GM21381 (cell line): ENCODE results near the gene MPI.

Source experiments
- ATAC-seq: cut with Tn5 transposase; IDR thresholded peaks from one replicate; pipeline ENCODE4 v1.9.1; 2021; ENCODE audit warnings: mild to moderate bottlenecking, moderate library complexity; ENCODE audit not compliant: unreplicated experiment

The MPI gene, protein sequence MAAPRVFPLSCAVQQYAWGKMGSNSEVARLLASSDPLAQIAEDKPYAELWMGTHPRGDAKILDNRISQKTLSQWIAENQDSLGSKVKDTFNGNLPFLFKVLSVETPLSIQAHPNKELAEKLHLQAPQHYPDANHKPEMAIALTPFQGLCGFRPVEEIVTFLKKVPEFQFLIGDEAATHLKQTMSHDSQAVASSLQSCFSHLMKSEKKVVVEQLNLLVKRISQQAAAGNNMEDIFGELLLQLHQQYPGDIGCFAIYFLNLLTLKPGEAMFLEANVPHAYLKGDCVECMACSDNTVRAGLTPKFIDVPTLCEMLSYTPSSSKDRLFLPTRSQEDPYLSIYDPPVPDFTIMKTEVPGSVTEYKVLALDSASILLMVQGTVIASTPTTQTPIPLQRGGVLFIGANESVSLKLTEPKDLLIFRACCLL

DNA sequence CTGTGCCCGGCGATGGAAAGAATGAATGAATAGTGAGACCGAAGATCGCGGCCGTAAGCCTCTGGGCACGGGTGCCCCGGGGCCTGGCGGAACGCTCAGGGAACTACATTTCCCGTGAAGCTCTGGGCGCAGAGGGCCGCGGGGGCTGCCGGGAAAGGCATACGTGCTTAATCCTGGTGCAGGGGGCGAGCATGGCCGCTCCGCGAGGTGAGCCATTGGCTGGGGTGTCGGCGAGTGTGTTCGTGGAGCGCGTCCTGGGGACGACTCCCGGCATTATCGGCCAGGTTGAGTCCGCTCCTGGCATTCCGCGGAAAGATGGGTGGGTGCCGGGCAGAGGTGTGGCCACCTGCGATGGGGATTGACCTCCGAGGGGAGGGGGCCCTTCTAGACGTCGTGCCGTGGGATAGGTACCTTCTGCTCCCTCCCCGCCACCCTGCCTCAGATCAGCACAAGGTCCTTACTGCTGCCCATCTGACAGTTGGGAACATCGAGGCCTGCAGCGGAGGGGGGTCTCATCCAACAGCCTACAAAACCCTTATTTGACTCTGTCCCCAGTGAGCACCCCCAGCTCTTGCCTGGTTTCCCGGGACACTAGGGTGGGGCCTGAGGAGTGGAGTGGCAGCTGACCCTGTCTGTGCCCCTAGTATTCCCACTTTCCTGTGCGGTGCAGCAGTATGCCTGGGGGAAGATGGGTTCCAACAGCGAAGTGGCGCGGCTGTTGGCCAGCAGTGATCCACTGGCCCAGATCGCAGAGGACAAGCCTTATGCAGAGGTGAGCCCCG lies at the start of gene MPI:
Gene MPI (plus strand): TSS at position 160 of the 782 bp plus-strand sequence. CDS start 32 bp downstream, at position 192.
- ATAC-seq: peak; percentile 85

DNA sequence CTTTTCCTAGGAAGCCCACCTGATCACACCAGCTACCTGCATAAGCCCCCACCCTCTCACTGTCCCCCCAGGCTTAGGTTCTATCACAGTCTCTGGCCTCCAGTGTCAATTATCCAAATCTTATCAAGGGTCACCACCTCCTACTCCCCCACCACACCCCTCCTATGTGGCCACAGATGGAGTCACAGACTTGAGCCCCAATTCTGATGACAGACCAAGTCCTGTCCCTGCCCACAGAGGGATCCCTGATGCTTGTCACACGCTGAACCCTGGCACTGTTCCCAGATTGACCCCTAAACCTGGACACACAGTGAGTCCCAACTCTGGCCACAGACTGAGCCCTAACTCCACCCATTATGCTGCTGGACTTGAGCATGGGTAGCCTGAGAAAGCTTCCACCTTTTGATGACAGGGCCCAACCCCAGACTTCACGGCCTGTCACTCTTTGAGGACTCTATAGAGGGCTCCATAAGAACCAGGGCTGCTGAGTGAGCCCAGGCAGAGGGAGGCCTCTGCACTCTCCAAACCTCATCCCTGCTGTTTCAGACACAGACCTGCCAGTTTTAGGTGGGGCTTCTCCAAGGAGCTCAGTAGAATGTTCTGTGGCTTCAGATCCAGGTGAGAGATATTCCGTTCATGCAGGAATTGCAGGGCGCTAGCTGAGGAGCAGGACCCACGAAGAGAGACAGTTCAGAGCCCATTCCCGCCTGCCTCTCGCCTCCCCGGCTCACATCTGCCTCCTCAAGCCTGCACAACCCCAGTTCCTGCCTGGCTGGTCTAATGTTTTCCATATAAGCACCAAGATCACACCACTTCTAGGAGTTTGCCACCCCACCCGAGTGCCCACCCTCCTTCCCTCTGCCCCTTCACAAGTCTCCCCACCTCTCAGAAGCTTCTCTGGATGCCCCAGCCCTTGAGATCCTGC lies 48.7 kb upstream of the MPI start:
- no peak for ATAC-seq

DNA sequence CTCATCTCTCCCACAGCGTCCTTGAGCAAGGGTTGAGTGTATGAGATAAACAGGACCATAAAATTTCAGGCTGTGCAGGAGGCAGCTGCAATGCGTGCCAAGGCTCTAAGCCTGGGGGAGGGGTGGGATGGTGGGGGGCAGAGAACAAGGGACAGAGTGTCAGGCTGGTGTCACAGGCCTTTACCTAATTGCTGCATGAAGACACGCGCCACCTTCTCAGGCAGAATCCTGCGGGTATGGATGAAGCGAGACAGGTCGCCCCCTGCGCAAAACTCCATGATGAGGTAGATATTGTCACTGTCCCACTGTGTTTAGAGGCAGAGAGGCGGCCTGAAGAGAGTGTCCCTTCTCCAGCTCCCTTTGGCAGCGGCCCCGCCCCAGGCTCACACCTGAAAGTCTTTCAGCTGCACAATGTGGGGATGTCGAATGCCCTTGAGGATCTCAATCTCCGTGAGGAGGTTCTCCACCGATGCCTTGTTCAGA lies 47.9 kb upstream of the MPI start:
- ATAC-seq: no peak

DNA sequence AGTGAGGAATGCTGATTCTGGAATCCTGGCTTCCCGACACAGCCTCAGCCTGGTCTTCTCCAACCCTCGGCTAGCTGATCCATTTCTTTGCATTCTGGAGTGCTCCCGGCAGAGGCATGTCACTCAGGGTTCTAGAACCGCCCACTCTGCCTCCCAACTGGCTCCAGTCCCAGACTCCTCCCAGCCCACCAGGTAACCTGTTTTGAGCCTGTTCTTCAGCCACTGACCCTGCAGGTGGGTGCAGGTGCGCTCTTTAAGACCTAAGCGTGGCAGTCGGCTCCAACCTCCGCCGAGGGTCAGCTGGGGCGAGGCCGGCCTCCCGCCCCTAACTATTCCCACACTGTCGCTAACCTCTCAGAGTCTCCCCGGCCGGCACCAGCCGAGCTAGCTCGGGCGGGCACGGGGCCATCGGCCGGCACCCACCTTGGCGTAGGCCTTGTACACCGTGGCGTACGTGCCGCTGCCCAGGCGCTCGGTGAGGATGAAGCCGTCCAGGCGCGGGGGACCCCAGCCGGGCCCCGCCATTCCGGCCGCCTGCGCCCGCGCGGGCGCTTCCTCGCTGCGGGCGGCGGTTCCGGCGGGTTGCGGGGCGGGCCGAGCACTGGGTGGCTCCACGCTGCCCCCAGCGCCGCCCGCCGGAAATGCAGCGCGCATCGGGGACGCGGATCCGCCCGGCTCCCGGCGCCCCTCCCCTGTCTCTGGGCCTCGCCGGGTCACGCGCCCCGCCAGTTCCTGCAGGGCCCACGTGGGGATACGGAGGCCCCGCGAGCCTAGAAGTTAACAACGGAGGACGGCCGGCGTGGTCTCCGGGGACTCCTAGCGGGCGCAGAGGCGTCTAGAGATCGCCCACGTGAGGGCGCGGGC lies 47.0 kb upstream of the MPI start, which contains the start of gene ULK3:
Gene ULK3 (minus strand): TSS at position 576 of the 864 bp plus-strand sequence. CDS start 51 bp downstream, at position 525.
- peak; percentile 86 for ATAC-seq

DNA sequence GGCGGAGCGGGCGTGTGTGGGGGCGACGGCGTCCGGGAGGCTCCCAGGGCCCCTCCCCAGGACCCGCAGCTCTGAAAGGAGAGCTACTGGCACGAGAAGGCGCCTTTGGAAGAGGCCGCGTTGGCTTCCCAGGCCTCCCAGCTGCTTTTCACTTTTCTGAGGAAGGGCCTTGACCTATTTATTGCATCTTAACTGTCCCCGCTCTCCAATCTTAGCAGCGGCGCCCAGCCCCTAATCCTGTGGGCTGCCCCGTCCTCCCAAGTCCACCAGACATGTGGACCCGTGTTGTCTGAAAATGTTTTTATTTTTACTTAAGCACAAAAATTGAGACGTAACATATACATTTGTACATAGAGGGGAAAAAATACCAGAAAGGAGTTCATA lies 46.4 kb upstream of the MPI start:
- no peak for ATAC-seq

DNA sequence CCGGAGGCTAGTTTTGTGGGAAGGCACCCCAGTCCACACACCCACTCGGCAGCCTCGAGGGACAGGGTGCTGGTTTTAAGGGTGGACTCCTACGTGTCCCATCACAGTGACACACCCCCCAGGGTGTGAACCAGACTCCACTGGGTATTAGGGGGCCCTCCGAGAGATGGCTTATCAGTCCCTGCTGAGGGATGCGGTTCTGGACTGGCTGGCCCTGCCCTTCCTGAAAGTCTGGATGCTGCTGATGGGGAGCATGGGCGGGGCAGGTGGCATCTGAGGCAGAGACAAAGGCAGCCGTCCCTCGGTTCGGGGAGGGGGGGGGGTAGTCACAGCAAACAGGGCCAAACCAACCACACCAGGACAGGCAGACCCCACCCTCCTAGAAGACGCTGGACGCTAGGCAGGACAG lies 45.9 kb upstream of the MPI start:
- no peak for ATAC-seq

DNA sequence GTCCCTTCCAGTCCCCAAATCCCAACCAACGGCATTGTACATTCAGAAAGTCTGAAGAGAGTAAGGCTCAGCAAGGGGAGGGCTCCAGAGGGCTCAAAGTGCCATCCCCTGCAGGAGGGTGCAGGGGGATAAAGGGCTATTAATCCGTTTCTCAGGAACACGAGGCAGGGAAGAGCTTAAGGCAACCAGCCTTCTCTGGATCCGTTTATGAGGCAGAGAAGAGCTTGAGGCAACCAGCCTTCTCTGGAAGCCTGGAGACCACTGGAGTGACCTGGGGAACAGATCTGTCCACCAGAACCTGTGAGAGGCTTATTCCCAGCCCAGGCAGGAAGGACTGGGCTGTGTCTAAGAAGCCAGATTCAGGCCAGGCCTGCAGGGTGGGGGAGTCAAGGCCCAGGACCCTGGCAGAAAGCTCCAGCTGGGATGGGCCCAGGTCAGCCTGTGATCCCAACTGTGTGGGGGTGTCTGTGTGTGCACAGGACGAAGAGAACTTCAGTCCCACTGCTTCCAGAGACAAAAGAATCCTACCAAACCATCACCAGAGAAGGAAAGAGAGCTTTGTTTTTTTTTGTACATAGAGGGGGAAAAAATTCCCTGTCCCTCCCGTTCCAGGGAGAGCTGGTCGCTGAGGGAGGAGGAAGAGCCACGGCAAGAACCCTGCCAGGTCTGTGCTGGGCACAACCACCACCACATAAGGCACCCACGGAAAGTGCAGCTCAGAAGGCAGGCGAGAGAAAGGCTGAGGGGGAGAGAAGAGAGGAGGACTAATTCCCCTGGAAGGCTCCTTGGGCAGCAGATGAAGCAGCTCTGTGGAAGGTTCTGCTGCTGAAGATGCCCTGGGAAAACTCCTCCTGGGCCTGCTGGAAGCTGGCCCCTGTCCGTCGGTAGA lies 45.3 kb upstream of the MPI start:
- no peak for ATAC-seq

DNA sequence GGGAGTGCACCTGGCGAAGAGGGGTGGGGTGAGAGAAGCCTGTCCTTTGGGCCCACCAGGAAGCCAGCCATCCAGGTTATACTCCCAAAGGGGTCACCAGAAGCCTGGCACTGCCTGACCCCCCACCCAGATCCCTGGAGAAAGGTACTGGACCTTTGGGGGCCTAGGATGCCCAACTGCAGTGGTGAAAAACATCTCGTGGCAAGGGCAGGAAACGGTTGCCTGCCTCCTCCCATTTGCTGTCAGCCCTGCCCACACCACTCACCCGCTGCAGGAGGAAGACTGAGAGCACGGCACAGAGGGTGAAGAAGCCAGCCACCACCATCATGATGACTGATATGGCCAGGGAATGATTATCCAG lies 44.7 kb upstream of the MPI start:
- ATAC-seq: no peak

DNA sequence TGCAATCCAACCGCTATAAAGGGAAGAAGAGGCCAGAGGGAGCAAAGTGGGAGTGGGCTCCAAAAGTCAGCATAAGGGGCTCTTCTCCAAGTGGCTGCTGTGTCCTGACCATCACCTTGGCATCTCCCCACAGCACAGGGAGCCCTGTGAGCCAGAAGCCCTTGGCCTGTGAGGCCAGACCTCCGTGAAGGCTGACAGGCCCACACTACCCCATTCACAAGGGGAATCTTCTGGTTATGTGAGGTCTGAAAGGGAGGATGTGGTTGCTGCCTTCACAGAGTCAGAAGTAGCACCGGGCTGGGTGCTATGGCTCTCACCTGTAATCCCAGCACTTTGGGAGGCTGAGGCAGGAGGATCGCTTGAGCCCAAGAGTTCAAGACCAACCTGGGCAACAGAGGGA lies 44.3 kb upstream of the MPI start:
- ATAC-seq: no peak

DNA sequence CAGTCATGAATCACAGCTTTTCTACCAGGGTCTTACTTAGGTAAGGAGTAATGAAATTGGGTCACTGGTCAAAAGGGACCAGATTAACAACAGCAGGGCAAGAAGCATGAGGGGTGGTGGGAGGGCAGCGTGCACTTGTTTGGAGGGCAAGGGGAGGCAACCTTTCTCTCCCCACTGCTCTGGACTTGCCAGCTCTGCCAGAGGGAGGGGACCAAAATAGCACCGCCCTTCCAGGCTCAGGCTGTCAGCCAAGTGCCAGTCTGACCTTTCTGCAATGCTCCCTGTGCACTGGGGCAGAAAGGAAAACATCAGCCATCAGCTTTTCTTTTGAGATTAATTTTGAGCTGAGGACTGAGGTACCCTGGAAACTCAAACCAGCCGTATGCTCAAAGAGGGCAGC lies 42.4 kb upstream of the MPI start:
- no peak for ATAC-seq

DNA sequence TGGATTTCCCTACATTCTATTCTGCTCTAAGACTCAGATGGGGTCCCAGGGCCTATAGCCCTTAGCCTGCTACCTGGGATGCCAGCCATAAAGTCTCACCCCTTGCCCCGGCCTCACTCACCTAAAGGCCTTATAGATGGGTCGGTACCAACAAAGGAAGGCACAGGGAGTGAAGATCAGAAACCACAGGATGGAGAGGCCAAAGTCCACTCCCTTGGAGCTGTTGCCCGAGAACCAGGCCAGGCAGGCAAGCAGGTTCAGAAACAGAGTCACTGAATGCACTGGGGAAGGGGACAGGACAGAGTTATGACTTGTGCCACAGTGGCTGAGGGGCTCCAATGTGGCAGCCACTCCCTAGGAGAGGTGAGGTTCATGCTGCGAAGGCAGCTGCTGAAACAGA lies 39.4 kb upstream of the MPI start:
- no peak for ATAC-seq

DNA sequence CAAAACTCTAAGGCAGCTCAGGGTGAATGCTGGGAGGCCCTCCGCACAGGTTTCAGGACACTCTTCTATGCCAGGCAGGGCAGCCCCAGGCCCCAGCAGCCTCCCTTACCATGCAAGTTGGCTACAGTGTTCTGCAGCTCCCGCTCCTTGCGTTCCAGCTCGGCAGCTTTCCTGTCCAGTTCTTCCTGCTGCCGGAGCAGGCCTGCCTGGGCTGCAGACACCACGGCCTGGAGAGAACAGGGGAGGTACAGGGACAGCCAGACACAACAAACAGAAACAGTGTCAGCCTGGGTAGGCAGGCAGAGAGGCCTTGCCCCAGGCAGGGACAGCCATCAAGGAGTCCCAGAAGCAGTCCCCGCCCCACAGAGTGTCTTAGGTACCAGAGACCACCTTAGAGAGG lies 37.9 kb upstream of the MPI start:
- ATAC-seq: no peak

DNA sequence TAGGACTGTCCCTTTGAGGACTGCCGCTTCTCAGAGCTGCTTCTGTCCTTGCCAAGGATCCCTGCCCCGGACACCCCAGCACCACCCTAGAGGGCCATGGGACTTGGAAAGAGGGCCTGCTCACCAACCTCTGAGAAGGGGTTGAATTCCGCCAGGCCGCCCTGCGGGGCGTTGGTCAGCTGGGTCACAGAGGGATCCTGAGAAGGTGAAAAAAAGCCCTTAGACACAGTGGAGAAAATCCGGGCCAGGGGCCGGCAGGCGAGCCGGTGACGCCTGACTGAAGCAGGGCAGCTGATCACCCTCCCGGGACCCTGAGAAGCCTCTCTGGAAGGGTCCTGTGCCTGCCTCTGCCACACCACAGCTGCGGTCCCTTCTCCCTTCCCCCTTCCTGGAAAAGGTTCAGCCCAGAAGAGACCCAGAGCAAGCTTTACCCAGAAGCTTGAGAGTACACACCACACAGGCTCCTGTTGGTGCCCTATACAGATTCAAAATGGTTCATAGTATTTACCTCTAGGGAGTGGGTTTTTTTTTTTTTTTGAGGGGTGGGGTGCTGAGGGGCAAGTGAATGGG lies 35.3 kb upstream of the MPI start:
- no peak for ATAC-seq

DNA sequence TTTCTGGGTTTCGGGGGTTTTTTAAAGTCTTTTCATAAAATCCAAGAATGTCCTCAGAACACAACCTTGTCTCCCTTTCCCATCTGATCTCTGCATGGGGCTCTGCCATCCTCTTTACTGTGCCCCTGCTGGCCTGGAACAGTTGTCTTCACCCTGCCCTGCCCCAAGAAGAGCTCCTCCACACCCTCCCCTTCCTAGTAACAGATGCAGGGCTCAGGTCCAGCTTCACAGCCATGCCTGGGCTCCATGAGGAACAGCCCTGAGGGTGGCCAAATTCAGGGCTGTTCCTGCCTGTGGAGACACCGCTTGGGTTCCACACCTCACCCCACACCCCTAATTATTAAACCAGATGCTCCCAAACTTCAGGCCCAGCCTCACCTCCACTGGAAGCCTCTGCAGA lies 34.0 kb upstream of the MPI start:
- no peak for ATAC-seq

DNA sequence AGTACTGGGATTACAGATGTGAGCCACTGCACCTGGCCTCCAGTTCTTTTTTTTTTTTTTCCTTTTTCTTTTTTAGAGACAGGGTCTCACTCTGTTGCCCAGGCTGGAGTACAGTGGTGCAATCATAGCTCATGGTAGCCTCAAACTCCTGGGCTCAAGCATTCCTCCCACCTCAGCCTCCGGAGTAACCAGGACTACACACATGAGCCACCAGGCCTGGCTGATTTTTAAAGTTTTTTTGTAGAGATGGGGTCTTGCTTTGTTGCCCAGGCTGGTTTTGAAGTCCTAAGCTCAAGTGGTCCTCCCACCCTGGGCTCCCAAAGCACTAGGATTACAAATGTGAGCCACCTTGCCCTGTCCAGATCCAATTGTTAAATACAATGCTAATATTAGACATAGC lies 33.3 kb upstream of the MPI start:
- ATAC-seq: no peak

DNA sequence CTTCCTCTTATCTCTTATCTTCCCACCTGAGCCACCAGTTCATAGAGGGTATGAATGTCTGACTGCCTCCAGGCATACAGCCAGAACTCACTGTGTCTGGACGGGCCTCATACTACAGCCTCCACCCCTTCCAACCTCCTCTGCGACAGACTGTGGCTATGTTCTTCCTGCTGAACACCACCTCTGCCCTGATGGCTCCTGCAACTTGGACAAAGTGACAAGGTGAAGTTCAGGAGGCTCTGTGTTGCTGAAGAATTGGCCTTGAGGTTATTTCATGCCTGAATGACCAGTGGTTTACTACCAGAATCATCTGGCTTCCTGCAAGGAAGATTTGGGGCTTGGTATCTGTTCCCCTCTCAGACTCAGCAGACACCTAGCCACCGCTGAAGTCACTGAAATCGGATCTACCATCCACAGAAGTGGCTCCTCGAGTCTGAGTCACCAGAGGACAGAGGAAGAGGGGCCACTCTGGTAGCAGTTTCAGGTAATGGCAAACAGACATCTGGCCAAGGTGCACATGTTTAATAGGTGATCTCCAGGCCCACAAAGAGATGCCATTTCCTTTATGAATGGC lies 32.7 kb upstream of the MPI start:
- peak; percentile 74 for ATAC-seq

DNA sequence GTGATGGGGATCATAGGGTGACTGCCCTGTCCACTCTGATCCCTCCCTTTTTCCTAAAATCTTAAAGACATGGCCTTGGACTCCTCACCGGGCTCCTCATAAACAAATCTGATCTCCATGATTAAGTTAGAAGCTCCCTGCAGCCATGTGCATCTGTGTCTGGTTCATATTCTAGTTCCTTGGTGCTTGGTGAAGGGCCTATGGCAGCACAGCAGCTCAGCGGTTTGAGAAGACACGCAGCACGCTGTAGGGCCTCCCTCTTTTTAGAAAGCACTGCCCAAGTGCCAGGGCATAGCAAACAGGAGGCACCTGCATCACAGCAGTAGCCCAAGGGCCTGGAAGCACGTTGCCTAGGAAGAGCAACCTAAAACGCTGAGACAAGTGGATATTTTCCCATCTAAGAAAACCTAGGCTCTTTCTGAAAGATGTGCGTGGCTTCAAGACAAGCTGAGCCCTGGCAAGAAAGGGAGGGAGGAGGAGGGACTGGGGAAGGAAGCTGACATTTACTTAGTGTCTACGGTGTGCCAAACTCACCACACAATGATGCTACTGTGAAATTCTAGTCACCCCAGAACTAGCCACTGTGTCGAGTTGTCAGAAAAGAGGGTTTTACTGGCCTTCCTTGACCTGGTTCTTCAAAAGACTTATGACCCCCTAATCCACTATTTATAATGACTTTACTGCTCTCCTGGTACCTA lies 32.0 kb upstream of the MPI start:
- ATAC-seq: no peak

DNA sequence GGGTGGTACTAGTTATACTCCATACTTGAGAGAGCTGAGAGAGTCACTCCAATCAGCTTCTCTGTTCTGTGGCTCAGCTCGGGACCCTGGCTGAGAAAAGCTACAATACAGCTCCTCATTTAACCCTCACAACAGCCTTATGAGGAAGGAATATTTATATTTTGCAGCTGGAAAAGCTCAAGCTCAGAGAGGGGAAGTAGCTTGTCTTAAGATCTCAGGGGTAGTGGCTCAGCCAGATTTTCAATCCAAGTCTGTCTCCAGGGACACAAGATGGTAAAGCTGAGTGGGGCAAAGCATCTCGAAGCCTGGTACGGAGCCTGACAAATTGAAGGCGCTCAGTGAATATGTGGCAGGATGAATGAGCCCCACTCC lies 31.5 kb upstream of the MPI start:
- ATAC-seq: no peak
